ENCODE data around the gene DOK7.

DNA sequence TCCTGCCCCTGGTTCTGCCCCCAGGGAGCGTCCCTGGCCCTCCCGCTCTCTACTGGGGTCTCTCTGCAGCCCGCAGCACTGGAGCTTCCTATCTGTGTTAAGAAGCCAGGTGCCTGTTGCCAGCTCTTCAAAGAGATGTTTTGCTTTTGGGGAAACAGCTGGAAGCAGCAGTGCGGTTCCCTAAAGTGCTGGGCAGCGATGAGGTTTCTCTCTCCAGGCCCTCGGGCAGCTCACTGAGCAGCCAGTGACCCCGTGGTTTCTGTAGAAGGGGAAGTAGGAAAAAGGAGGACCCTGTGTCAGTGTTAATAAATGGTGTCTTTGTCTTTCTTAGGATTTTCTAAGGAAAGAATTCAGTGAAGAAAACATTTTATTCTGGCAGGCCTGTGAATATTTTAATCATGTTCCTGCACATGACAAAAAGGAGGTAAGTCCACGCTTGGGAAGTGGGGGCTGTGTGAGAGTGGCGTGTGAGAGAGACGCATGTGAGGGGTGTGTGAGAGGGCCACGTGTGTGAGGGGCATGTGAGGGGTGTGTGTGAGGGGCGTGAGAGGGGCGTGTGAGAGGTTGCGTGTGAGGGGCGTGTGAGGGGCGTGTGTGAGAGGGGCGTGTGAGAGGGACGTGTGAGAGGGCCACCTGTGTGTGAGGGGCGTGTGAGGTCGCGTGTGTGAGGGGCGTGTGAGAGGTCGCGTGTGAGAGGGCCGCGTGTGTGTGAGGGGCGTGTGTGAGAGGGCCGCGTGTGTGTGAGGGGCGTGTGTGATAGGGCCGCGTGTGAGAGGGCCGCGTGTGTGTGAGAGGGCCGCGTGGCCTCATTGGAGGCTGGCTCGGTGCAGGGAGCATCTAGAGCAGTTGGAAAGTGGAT, 48.5 kb upstream of the DOK7 start:
- TF ChIP-seq, protein P1, sequence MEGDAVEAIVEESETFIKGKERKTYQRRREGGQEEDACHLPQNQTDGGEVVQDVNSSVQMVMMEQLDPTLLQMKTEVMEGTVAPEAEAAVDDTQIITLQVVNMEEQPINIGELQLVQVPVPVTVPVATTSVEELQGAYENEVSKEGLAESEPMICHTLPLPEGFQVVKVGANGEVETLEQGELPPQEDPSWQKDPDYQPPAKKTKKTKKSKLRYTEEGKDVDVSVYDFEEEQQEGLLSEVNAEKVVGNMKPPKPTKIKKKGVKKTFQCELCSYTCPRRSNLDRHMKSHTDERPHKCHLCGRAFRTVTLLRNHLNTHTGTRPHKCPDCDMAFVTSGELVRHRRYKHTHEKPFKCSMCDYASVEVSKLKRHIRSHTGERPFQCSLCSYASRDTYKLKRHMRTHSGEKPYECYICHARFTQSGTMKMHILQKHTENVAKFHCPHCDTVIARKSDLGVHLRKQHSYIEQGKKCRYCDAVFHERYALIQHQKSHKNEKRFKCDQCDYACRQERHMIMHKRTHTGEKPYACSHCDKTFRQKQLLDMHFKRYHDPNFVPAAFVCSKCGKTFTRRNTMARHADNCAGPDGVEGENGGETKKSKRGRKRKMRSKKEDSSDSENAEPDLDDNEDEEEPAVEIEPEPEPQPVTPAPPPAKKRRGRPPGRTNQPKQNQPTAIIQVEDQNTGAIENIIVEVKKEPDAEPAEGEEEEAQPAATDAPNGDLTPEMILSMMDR (IDR thresholded peaks at IDR 0.05) = no peak
- no peak for TF ChIP-seq POLR2A (IDR thresholded peaks at IDR 0.05)

Measured in Peyer's patch (tissue), 4 donors.